K562 (cell line): Measurements from ENCODE around the gene COL15A1. TPM values are rescaled to one million over a fixed set of nuclear protein-coding genes. Genes with fewer than 3 reads are reported as not detected.

Source experiments
- CREBBP ChIP-seq: IDR thresholded peaks from one replicate; pipeline ENCODE4 v1.6.1; 2012; ENCODE audit warnings: low read depth, mild to moderate bottlenecking, control low read depth, inconsistent platforms, low read length
- GABPB2 ChIP-seq: fragments of 250-450 bp; sonication (Bioruptor Pico); conservative IDR thresholded peaks from 2 replicates; pipeline ENCODE4 v1.5.1; 2021; ENCODE audit warnings: mild to moderate bottlenecking
- HDAC2 ChIP-seq: fragments of 450-650 bp; IDR thresholded peaks from 2 replicates; pipeline ENCODE4 v1.6.1; 2016; ENCODE audit warnings: mild to moderate bottlenecking
- HDGF ChIP-seq: fragments of 450-650 bp; IDR thresholded peaks from 2 replicates; pipeline ENCODE4 v1.6.1; 2016
- KLF13 ChIP-seq: fragments of 450-650 bp; IDR thresholded peaks from 2 replicates; pipeline ENCODE4 v1.6.1; 2016; ENCODE audit warnings: missing genetic modification characterization, low read depth, mild to moderate bottlenecking, missing compliant biosample characterization, moderate library complexity, borderline replicate concordance
- MBD2 ChIP-seq: sonication (generic); IDR thresholded peaks from 2 replicates; pipeline ENCODE4 v1.6.1; 2016; ENCODE audit warnings: low read depth, borderline replicate concordance
- NFE2L1 ChIP-seq: fragments of 450-650 bp; IDR thresholded peaks from 2 replicates; pipeline ENCODE4 v1.6.1; 2016; ENCODE audit warnings: missing genetic modification characterization, low read depth, mild to moderate bottlenecking, missing compliant biosample characterization, moderate library complexity, borderline replicate concordance
- PCBP1 ChIP-seq: fragments of 200-400 bp; formaldehyde crosslinking; IDR thresholded peaks from 2 replicates; pipeline ENCODE4 v1.6.1; 2018; ENCODE audit warnings: mild to moderate bottlenecking, low read depth, low read length; ENCODE audit not compliant: poor library complexity, severe bottlenecking
- PHF20 ChIP-seq: fragments of 450-650 bp; IDR thresholded peaks from 2 replicates; pipeline ENCODE4 v1.6.1; 2018; ENCODE audit not compliant: partially characterized antibody
- SOX6 ChIP-seq: fragments of 450-650 bp; IDR thresholded peaks from 2 replicates; pipeline ENCODE4 v1.6.1; 2014; ENCODE audit warnings: mild to moderate bottlenecking
- TCF7 ChIP-seq: sonication (generic); IDR thresholded peaks from 2 replicates; pipeline ENCODE4 v1.6.1; 2016; ENCODE audit warnings: antibody characterized with exemption, borderline replicate concordance
- ZC3H11A ChIP-seq: IDR thresholded peaks from 2 replicates; pipeline ENCODE4 v1.6.1; 2012; ENCODE audit warnings: low read depth, low read length, improper control_type of control experiment
- ZEB2 ChIP-seq: fragments of 450-650 bp; IDR thresholded peaks from 2 replicates; pipeline ENCODE4 v1.6.1; 2016
- ZFPM2 ChIP-seq: fragments of 250-450 bp; sonication (Bioruptor Pico); IDR thresholded peaks from 2 replicates; pipeline ENCODE4 v1.5.1; 2022; ENCODE audit warnings: mild to moderate bottlenecking
- ZNF24 ChIP-seq: fragments of 450-650 bp; IDR thresholded peaks from 2 replicates; pipeline ENCODE4 v1.6.1; 2016
- ZNF398 ChIP-seq: fragments of 250-450 bp; sonication (Bioruptor Pico); IDR thresholded peaks from 2 replicates; pipeline ENCODE4 v1.8.0; 2021; ENCODE audit warnings: moderate library complexity, mild to moderate bottlenecking, inconsistent platforms
- ZNF589 ChIP-seq: fragments of 200-800 bp; sonication (Bioruptor generic); IDR thresholded peaks from 2 replicates; pipeline ENCODE4 v1.6.1; 2016; ENCODE audit warnings: low read depth, missing genetic modification characterization, missing compliant biosample characterization
- polyA plus RNA-seq, 8 experiments: library from polyadenylated mRNA; depleted of rRNA in 4 of 8; stranded (reverse) in 5 of 8; unstranded in 3 of 8; fragments of >200 nt; fragmentation: Nextera tagmentation in 2 of 8; fragmentation: Illumina TruSeq in 1 of 8; extraction: Ambion mirVana in 2 of 8; extraction: Trizol in 1 of 8; gene quantifications; 2 replicates each; pipeline versions ENCODE4 v1.2.1 to v1.2.3, GENCODE V29; 2011 to 2014; ENCODE audit warnings: inconsistent platforms in 1 of 8, missing spikeins in 1 of 8
- total RNA-seq, 7 experiments: library from RNA; depleted of rRNA in 6 of 7; stranded (reverse); fragments of >200 nt in 6 of 7; fragmentation: Illumina TruSeq in 2 of 7; extraction: Trizol in 2 of 7; gene quantifications; 2 replicates each; pipeline versions ENCODE4 v1.2.1 to v1.2.3, GENCODE V29; 2011 to 2021; ENCODE audit warnings: low replicate concordance in 1 of 7
- TF ChIP-seq, protein P1 (sequence below), 2 experiments: IDR thresholded peaks; 2 replicates each; pipeline ENCODE4 v1.6.1; 2011; ENCODE audit warnings: borderline replicate concordance in 1 of 2, control low read depth in 1 of 2, low read depth in 1 of 2, low read length in 1 of 2, mild to moderate bottlenecking in 1 of 2, mixed read lengths in 1 of 2, moderate library complexity in 1 of 2; ENCODE audit not compliant: insufficient read depth in 1 of 2, insufficient read length in 1 of 2, poor library complexity in 1 of 2, severe bottlenecking in 1 of 2; ENCODE audit errors: extremely low read depth in 1 of 2
- TF ChIP-seq, protein P2 (sequence below): fragments of 250-450 bp; sonication (Bioruptor Pico); IDR thresholded peaks from 2 replicates; pipeline ENCODE4 v1.8.0; 2021; ENCODE audit warnings: borderline replicate concordance, mild to moderate bottlenecking, moderate library complexity; ENCODE audit not compliant: poor library complexity, severe bottlenecking
- TF ChIP-seq, protein P3 (sequence below): fragments of 150-350 bp; IDR thresholded peaks from 2 replicates; pipeline ENCODE4 v1.6.1; 2014; ENCODE audit warnings: low read depth, mild to moderate bottlenecking, low read length, borderline replicate concordance

The COL15A1 gene
- total and polyA plus RNA-seq, 9 of the 15 experiments (the other 6 are each of a cell fraction or from before 2014, with no cell fraction given), result 0.46 to 5.1 (median 2.6) TPM

- peak; percentile 58; the same call in 1 of the 2 replicates for TF ChIP-seq ZEB2
- peak; percentile 75; the same call in 1 of the 2 replicates for TF ChIP-seq MBD2
- TF ChIP-seq TCF7, result peak; percentile 79; the same call in 1 of the 2 replicates
- TF ChIP-seq ZNF589 (CRISPR knock-in tag), result peak; percentile 77
- TF ChIP-seq CREBBP, result no peak
- 0 out of 2 replicates have a peak, but pooled peaks have one; percentile 43 for TF ChIP-seq HDAC2
- TF ChIP-seq HDGF, result no peak
- TF ChIP-seq NFE2L1 (tag), result no peak
- TF ChIP-seq PCBP1, result no peak
- TF ChIP-seq, protein P1, sequence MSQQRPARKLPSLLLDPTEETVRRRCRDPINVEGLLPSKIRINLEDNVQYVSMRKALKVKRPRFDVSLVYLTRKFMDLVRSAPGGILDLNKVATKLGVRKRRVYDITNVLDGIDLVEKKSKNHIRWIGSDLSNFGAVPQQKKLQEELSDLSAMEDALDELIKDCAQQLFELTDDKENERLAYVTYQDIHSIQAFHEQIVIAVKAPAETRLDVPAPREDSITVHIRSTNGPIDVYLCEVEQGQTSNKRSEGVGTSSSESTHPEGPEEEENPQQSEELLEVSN (IDR thresholded peaks at IDR 0.05; ENCODE audit: borderline replicate concordance in 1 of 2, extremely low read depth in 1 of 2, insufficient read depth in 1 of 2, insufficient read length in 1 of 2, low read depth in 1 of 2, low read length in 1 of 2, poor library complexity in 1 of 2, severe bottlenecking in 1 of 2), result peak; percentile 34 to 73
- peak; percentile 78 for TF ChIP-seq SOX6
- TF ChIP-seq ZC3H11A, result no peak
- TF ChIP-seq, protein P2, sequence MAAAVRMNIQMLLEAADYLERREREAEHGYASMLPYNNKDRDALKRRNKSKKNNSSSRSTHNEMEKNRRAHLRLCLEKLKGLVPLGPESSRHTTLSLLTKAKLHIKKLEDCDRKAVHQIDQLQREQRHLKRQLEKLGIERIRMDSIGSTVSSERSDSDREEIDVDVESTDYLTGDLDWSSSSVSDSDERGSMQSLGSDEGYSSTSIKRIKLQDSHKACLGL (CRISPR knock-in tag), result no peak
- TF ChIP-seq, protein P3, sequence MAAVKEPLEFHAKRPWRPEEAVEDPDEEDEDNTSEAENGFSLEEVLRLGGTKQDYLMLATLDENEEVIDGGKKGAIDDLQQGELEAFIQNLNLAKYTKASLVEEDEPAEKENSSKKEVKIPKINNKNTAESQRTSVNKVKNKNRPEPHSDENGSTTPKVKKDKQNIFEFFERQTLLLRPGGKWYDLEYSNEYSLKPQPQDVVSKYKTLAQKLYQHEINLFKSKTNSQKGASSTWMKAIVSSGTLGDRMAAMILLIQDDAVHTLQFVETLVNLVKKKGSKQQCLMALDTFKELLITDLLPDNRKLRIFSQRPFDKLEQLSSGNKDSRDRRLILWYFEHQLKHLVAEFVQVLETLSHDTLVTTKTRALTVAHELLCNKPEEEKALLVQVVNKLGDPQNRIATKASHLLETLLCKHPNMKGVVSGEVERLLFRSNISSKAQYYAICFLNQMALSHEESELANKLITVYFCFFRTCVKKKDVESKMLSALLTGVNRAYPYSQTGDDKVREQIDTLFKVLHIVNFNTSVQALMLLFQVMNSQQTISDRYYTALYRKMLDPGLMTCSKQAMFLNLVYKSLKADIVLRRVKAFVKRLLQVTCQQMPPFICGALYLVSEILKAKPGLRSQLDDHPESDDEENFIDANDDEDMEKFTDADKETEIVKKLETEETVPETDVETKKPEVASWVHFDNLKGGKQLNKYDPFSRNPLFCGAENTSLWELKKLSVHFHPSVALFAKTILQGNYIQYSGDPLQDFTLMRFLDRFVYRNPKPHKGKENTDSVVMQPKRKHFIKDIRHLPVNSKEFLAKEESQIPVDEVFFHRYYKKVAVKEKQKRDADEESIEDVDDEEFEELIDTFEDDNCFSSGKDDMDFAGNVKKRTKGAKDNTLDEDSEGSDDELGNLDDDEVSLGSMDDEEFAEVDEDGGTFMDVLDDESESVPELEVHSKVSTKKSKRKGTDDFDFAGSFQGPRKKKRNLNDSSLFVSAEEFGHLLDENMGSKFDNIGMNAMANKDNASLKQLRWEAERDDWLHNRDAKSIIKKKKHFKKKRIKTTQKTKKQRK, result no peak
- TF ChIP-seq ZFPM2 (CRISPR knock-in tag), result no peak
- TF ChIP-seq PHF20, result peak; percentile 17
- no peak for TF ChIP-seq KLF13 (tag)
- TF ChIP-seq ZNF24, result no peak
- no peak for TF ChIP-seq GABPB2 (CRISPR knock-in tag)
- no peak for TF ChIP-seq ZNF398 (CRISPR knock-in tag)
Observed at GRCh38 chr9:99057665-99058625, 114.2 kb downstream of the COL15A1 start (continued).
